ENCODE data around the gene TTC33. TPM values are rescaled to one million over a fixed set of nuclear protein-coding genes. Genes with fewer than 3 reads are reported as not detected.

Gene TTC33
- total RNA-seq, 4 donors from 2014 or later = 20.2 to 49.0 (median 32.6) TPM

DNA sequence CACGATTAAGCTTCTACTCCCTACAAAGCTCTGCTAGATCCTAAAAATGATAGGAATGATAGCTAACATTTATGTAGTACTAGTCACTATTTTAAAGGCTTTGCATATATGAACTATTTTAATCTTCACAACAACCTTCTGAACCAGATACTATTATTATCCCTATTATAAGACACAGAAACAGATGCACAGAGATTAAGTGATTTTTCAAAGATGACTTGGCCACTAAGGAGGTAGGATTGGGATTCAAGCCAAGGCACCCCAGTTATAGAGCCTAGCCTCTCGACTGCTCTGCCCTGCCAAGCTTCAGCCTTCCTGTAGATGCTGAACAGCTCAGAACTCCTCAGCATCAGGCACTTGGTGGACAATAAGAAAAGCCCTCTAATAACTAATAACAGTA lies 277.0 kb downstream of the TTC33 start:
- Histone ChIP-seq H3K9me3 (peaks cover 0 to 5% (median 0%) of the 10 kb centered on the region in 3 donors), H3K27me3 (no peaks in the 10 kb centered on the region), H3K27ac (no peak overlapping the region), H3K36me3 (no peaks in the 10 kb centered on the region), H3K4me1 (no peaks in the 10 kb centered on the region), H3K4me3 (no peak overlapping the region)
- ATAC-seq = no peak
- intact Hi-C loops (cut with DNase I; ENCODE audit: low total_unique reads) = no loop called here
- no peak for DNase-seq
- TF ChIP-seq POLR2A (IDR thresholded peaks at IDR 0.05) = no peak
- TF ChIP-seq, protein P1, sequence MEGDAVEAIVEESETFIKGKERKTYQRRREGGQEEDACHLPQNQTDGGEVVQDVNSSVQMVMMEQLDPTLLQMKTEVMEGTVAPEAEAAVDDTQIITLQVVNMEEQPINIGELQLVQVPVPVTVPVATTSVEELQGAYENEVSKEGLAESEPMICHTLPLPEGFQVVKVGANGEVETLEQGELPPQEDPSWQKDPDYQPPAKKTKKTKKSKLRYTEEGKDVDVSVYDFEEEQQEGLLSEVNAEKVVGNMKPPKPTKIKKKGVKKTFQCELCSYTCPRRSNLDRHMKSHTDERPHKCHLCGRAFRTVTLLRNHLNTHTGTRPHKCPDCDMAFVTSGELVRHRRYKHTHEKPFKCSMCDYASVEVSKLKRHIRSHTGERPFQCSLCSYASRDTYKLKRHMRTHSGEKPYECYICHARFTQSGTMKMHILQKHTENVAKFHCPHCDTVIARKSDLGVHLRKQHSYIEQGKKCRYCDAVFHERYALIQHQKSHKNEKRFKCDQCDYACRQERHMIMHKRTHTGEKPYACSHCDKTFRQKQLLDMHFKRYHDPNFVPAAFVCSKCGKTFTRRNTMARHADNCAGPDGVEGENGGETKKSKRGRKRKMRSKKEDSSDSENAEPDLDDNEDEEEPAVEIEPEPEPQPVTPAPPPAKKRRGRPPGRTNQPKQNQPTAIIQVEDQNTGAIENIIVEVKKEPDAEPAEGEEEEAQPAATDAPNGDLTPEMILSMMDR (IDR thresholded peaks at IDR 0.05 in 4 of 5, conservative IDR thresholded peaks at IDR 0.05 in 1 of 5) = no peak
- in situ Hi-C loops (cut with MboI; ENCODE audit: low sequenced_read_pairs in 4 of 4) = no loop called here

DNA sequence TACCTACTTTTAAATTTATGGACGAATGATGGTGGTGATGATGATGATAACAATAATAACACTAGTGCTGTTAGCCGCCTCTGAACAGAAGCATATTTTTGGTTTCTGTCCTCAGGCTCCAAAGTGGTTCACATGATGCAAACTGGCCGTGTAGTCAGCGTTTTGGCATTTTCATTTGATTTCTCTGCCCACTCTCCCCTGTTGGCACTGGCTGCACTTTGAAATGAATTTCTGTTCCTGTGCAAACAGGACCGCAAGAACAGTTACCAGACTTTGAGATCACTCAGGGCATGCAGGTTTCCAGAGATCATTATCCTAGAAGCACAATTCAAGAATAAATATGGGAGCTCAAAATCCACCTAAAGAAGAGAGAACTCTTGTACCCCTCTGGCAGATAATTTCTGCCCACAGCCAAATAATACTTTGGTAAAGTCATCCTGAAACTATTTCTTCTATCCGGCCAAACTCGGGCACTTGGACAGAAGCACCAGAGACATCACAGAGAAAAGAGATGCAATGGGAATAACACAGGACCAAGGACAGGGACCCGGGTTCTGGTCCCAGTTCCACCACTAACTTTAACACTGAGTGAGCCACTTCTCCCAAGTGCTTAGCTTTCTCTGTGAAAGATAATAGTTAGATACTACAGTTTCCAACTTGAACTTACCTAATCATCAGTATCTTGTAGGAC lies 277.8 kb downstream of the TTC33 start:
- ATAC-seq = no peak
- DNase-seq = no peak
- TF ChIP-seq, protein P1 (IDR thresholded peaks at IDR 0.05 in 4 of 5, conservative IDR thresholded peaks at IDR 0.05 in 1 of 5) = no peak
- no peak for TF ChIP-seq POLR2A (IDR thresholded peaks at IDR 0.05)
- Histone ChIP-seq H3K4me1 (no peaks in the 10 kb centered on the region), H3K27ac (no peak overlapping the region), H3K4me3 (no peak overlapping the region), H3K36me3 (no peaks in the 10 kb centered on the region), H3K27me3 (no peaks in the 10 kb centered on the region), H3K9me3 (peaks cover 0 to 1% (median 0%) of the 10 kb centered on the region in 3 donors)
- intact Hi-C loops (cut with DNase I; ENCODE audit: low total_unique reads) = no loop called here
- in situ Hi-C loops (cut with MboI; ENCODE audit: low sequenced_read_pairs in 4 of 4) = no loop called here

DNA sequence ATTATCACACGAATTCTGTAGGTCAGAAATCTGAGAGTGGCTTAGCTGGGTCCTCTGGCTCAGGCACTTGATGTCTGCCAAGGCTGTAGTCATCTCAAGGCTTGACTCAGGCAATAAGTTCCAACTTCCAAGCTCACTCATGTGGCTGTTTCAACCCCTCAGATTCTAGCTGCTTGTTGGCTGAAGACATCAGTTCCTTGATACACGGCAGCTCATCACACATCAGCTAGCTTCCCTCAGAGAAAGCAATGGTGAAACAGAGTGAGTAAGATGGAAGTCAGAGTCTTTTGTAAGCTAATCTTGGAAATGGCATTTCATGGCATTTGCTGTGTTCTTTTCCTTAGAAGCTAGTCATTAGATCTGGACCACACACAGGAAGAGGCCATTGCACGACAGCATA lies 280.2 kb downstream of the TTC33 start:
- Histone ChIP-seq H3K9me3 (no peaks in the 10 kb centered on the region), H3K27ac (no peak overlapping the region), H3K27me3 (no peaks in the 10 kb centered on the region), H3K4me3 (no peak overlapping the region), H3K4me1 (no peaks in the 10 kb centered on the region), H3K36me3 (no peaks in the 10 kb centered on the region)
- no peak for TF ChIP-seq POLR2A (IDR thresholded peaks at IDR 0.05)
- TF ChIP-seq, protein P1 (IDR thresholded peaks at IDR 0.05 in 4 of 5, conservative IDR thresholded peaks at IDR 0.05 in 1 of 5) = no peak
- intact Hi-C loops (cut with DNase I; ENCODE audit: low total_unique reads) (no loop called here), in situ Hi-C loops (cut with MboI; ENCODE audit: low sequenced_read_pairs in 4 of 4) (no loop called here)
- DNase-seq (no peak), ATAC-seq (no peak)

DNA sequence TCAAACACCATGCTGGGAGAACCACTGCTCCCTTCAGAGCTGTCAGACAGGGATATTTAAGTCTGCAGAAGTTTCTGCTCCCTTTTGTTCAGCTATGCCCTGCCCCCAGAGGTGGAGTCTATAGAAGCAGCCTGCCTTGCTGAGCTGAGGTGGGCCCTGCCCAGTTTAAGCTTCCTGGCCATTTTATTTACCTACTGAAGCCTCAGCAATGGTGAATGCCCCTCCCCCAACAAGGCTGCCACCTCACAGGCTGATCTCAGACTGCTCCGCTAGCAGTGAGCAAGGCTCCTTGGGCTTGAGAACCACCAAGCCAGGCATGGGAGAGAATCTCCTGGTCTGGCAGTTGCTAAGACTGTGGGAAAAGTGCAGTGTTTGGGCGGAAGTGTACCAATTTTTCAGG lies 281.5 kb downstream of the TTC33 start:
- no peaks in the 10 kb centered on the region for H3K9me3 ChIP-seq
- H3K27me3 ChIP-seq = no peaks in the 10 kb centered on the region
- no peak for TF ChIP-seq POLR2A (IDR thresholded peaks at IDR 0.05)
- TF ChIP-seq, protein P1 (IDR thresholded peaks at IDR 0.05 in 4 of 5, conservative IDR thresholded peaks at IDR 0.05 in 1 of 5) = no peak
- H3K4me1 ChIP-seq = no peaks in the 10 kb centered on the region
- no peak for ATAC-seq
- intact Hi-C loops (cut with DNase I; ENCODE audit: low total_unique reads) = no loop called here
- no peak for DNase-seq
- H3K27ac ChIP-seq = no peak overlapping the region
- H3K36me3 ChIP-seq = no peaks in the 10 kb centered on the region
- no peak overlapping the region for H3K4me3 ChIP-seq
- in situ Hi-C loops (cut with MboI; ENCODE audit: low sequenced_read_pairs in 4 of 4) = no loop called here

DNA sequence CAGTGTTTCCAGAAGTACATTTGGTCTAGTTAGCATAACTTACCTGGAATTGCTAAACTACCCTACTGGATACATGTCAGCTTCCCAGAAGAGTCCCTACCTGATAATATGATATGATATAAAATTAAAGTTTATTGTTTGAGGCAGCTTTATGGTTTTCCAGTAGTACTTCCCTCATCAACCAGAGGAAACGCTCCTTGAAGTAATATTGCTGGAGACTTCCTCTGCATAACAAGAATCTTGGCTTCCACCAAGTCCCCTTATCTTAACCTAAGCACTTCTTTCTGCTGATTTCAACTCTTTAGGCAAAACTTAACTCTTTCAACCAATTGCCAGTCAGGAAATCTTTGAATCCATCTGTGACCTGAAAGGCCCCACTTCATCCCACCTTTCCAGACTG lies 290.3 kb downstream of the TTC33 start:
- intact Hi-C loops (cut with DNase I; ENCODE audit: low total_unique reads) (no loop called here), in situ Hi-C loops (cut with MboI; ENCODE audit: low sequenced_read_pairs in 4 of 4) (no loop called here)
- no peak overlapping the region for H3K27ac ChIP-seq
- no peak overlapping the region for H3K4me3 ChIP-seq
- no peak for DNase-seq
- ATAC-seq = no peak
- no peaks in the 10 kb centered on the region for H3K9me3 ChIP-seq
- H3K4me1 ChIP-seq = no peaks in the 10 kb centered on the region
- TF ChIP-seq, protein P1 (IDR thresholded peaks at IDR 0.05 in 4 of 5, conservative IDR thresholded peaks at IDR 0.05 in 1 of 5) = no peak
- TF ChIP-seq POLR2A (IDR thresholded peaks at IDR 0.05) = no peak
- H3K27me3 ChIP-seq = no peaks in the 10 kb centered on the region
- H3K36me3 ChIP-seq = no peaks in the 10 kb centered on the region
